HG03378 (cell line): ENCODE measurements around the gene CDCP2.

Source experiments
- ATAC-seq: cut with Tn5 transposase; IDR thresholded peaks from one replicate; pipeline ENCODE4 v1.9.1; 2021; ENCODE audit warnings: mild to moderate bottlenecking, moderate library complexity; ENCODE audit not compliant: unreplicated experiment

Gene CDCP2

DNA sequence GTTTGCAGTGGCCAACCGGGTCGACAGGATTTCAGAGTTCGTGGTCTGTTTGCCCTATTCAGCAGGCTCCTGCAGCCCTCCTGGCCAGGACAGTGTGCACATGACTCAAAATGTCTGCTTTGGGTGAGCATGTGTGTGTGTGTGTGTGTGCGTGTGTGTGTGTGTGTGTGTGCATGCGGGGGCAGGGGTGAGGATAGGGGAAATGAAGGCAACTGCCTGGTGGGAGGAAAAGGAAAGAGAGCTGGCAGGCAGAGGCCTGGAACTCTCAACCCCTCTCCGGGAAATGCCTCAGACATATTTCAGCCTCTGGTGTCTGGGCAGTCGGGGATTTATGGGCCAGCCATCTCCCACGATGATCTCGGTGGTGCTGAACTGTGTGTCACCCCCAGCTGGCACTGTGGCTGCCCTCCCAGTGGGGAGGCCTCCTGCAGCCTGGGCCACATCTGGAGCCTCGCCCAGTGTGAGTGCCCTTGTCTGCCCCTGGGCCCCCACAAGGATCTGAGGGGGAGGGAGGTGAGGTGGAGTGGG, 15.2 kb downstream of the CDCP2 start:
- no peak for ATAC-seq

DNA sequence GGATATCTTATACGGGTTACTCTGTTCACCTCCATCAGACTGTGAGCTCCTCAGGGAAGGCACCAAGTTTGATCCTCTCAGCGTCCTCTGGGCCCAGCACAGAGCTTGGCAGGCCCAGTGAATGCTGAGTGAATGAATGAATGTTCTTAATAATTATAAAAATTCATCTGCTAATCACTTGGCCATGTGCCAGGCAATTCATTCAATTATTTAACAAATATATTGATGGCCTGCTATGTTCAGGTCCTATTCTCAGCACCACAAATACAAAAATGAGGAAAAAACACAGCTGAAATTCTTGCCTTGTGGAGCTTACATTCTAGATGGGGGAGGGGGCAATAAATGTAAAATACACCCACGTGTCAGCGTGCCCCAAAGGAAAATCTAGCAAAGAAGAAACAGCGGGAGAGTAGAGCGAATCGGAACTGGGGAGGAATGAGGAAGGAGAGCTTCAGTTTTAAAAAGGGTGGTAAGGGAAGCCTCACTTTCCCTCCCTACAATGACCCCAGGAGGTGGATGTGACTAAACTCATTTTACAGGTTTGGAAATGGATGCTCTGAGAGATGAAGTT, 15.8 kb downstream of the CDCP2 start:
- no peak for ATAC-seq

DNA sequence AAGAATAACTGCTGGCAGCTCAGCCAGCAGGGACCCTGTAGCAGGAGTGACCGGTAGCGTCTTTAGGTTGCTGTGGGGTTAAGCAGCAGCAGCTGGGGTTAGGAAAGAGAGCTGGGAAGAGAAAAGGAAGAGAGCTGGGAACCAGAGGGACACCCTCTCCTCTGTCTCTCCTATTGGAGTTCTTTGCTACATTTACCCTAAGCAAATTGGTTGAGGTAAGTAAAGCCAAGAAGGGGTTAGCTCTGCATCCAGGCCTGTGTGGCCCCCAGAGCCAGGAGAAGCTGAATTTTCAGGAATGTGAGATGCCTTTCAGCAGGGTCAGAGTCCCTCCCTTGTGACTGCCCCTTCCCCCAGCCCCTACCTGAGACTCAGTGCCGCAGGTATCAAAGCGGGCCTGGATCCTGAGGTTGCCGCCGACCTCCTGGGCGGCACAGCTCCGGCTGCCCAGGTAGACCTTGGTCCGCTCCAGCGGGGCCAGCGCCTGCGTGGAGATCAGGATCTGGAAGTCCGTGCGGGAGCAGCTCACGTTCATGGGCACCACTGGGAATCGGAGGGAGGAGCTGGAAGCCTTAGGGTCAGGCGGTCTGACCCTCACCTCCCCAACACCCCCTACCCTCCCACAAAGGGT, 16.4 kb downstream of the CDCP2 start:
- no peak for ATAC-seq

DNA sequence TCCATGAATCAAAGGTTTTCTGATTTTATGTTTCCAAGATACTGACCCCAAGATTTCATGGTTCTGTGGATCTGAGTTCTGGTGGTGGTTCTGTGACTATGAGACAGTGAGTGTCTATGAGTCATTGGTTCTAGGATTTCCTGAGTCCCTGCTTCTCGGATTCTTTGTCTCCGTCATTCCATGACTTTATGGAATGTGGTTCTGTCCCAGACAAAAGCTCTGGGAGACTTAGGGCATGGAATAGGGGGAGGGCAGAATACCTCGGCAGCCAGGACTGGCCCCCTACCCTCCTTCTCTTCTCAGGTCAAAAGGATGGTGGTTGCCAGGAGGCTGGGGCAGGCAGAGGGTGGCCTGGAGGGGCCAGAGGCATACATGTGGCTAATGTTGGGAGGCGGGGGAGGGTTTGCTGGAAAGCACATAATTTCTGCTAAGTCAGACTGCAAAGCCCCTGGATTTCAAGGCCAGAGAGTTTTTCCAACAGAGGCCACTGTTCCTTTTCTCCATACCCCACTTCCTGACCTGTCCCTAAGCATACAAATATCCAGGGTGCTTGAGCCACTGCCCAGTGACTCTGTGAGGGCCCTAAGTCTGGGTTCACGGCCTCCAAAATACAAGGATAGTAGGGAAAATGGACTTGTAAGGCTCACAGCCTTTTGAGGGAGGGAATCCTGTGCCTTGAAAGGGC, 17.2 kb downstream of the CDCP2 start:
- ATAC-seq = no peak

DNA sequence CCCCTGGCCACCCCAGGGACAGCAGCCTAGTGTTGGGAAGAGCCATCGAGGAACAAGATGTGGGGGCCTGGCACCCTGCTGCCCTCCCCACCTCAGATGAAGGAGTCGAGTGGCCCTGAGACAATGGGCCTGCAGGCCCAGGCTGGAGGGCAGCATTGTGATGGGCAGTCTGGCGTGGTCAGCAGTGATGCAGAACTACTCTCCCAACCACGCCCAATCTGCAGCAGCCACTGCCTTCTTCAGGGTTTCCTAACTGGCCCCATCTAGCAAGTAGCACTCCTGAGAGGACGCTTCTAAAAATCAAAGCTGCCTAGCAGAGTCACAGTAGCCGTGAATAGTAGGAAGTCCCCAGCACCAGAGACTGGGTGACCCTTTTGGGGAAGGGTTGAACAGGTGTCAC, 18.5 kb downstream of the CDCP2 start:
- no peak for ATAC-seq

DNA sequence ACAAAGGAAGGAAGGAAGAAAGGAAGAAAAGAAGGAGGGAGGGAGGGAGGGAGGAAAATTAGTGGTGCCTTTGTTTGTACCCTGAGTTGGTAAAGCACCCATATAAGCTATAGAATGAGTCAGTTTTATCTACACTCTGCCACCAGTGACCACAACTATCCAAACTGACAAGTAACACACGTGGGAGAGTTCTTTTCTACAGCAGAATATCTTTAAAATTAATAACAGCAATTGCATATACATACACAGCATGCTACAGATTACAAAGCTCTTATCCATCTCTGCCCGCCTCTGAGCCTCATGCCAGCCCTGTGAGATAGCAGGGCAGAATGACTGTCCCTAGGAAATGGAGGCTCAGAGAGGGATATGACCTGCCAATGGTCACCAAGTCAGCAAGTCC, 20.3 kb downstream of the CDCP2 start:
- no peak for ATAC-seq

DNA sequence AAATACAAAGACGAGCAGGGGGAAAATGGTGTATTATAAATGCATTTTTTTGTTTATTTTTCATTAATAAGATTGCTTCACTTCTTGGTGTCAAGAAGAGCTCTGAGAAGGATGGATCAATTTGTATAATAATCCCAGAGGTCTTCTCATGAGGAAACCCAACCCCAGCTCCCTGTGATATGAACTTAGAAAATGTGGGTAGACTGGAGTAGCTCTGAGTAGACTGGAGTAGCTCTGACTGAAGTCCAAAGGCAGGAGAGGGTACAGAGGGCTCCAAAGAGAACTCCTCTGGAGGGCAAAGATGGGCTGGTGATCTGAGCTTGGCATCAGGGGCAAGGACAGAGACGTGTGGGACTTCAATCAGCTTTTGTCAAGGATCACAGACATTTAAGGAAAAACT, 21.4 kb downstream of the CDCP2 start:
- ATAC-seq = no peak

DNA sequence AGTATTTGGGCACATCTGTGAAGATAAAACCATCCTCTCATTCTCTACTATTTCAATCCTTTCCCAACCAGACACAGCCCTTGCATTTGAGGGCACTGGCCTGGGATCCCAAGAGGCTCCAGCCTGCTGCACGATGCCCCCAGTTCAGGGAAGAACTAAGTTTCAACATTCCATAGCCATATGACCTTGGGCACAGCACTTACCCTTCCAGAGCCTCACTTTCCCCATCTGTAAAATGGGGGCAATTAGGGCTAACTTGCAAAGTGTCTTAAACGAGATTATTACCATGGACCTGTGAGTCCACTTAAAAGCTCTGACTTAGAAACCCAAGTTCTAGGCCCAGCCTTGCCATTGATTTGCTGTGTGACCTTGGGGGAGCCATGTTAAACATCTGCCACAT, 22.9 kb downstream of the CDCP2 start:
- no peak for ATAC-seq

DNA sequence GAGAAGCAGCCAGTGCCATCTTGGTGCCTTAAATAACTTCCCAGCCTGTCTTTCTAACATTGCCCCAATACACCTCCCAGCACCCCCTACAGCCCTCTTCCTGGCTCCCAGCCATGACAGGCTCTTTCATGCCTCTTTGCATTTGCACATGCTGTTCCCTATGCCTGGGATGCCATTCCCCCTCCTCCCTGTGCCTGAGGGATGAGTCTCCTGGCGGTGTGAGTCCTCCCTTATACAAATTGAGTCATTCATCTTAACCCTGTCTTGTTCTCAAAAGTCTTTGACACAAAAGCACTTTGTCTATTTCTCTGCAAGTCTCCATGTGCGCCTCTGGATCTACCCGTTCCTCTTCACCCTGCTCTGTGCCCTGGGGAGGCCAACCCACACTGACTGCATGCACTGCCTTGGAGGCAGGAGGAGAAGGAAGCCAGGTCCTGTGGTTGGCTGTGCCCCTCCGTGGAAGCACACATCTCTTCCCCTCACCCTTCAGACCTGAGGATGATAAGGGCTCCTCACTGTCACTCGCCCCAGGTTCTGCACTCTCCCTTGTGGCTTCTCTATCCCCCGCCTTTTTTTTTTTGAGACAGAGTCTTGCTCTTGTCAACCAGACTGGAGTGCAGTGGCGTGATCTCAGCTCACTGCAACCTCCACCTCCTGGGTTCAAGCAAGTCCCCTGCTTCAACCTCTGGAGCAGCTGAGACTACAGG, 25.1 kb downstream of the CDCP2 start:
- ATAC-seq = no peak

DNA sequence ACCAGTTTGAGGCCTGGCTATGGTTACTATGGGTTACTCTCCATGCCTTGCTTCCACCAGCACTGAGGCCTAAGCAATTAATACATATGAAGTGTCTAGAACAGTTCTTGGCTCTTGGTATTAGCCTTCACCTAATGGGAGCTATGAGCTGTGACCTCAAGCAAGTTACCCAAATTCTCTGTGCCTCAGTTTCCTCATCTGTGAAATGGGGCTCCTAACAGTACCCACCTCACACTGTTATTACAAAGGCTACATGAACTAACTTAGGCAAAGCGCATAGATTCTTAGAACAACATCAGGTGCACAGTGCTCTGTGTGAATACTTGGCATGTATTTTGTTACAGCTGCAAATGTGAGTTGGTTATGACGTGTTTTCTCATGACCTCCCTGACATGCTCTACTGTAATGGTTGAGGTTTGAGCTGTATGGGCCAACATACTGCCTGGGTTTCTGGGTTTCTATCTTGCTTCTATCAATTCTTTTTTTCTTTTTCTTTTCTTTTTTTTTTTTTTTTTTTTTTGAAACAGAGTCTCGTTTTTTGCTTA, 26.5 kb downstream of the CDCP2 start:
- ATAC-seq = no peak

DNA sequence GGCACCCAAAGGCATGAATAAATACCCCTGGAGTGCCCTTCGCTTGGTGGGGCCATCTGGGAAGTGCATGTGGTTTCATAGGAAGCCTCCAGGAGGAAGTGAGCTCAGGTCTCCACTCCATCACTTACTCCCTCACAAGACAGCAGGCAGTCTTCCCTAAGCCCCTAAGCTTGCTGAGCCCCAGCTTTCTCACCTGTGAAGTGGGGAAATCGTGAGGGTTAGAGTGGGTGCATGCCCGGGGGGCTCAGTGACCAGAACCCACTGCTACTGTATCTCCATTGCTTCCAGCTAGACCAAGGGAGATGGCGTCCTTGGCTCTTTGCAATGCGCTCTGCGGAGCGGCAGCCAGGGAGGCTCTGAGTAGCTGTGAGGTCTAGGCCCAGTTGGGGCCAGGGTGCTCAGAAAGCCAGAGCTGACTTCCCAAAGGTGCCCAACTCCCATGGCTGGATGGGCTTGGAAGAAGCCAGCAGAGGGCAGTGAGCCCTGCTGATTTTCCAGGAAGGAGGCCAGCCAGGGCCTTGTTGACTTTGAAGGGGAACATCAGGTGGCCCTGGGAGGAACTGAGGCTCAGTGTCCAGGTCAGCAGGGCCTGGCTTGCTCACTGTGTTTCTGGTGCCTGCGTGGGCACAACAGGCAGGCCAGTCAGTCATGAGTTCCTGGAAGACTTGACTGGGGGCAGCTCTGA, 27.3 kb downstream of the CDCP2 start:
- ATAC-seq = no peak

DNA sequence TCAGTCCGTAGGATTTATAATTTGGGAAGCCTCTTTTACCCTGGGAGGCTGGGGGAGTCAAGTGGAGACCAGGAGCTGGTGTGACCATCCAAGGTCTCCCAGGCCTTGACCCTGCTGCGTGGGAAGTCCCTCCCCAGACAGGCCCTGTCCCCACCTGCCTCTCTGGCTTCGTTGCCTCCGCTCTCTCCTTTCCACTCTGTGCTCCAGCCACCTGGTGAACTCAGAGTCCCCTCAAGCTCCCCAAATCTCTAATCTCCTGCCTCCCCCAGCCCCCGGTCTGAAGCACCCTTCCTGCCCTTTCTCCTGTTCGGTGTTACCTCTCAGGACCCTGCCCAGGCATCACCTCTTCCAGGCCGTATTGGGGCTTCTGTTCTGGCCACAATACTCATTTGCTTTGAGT, 27.9 kb downstream of the CDCP2 start:
- ATAC-seq = no peak

DNA sequence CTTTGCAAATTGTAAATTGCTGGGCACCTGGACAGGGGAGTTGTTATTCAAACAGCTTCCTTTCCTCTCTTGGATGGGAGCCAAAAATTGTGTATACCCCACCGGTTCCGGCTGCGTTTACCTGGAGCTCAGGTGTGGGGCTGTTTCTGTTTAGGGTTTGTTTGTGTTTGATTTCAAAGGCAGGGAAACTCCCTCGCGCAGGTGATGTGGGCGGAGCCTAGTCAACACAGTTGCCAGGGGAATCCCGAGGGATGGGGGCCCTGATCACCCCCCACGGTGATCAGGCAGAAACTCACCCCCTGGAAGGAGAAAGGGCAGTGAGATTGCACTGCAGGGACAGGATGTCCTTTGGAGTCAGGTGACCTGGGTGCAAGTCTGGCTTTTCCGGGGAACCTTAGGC, 28.3 kb downstream of the CDCP2 start:
- no peak for ATAC-seq

DNA sequence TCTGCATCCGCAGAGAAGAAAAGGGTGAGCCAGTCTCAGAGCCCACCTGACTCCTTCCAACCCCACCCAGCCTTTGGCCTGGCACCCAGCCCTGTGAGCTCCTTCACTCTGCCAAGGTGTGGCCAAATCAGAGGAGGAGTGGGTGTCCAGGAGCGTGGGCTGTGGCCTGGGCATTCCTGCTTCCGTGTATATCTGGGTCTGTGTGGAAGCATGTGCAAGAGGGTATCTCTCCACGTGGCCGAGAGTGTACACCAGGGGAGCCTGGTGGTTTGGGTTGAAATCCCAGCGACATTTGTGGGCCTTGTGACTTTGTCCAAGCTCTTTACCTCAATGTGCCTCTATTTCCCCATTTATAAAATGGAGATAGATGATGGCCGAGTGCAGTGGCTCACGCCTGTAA, 29.8 kb downstream of the CDCP2 start:
- no peak for ATAC-seq

DNA sequence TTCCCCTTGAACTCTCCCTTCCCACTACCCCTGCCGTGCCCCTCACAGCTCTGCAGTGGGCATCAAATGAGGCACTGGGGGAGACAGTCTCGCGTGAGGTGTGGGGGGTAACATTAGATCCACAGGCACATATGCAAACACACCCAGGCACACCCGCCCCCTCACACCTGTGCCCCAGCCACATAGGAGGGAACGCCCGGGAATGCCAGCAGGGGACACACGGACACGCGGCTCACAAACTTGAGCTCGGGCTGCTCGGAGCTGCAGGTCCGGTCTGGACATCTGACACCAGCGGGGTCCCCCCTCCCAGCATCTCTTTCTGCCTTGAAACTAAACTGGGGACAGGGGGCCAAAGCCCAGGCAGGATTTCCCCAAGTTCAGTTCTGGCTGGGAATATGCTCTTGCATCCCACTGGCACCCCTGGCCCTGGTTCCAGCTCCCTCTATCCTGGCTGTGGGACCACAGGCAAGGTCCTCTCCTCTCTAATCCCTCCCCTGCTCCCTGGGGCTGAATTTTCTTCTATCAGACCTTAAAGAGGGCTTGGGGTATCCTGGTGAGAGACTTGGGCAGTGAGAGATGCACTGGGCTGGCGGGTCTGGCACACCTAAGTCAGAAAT, 30.6 kb downstream of the CDCP2 start:
- no peak for ATAC-seq

DNA sequence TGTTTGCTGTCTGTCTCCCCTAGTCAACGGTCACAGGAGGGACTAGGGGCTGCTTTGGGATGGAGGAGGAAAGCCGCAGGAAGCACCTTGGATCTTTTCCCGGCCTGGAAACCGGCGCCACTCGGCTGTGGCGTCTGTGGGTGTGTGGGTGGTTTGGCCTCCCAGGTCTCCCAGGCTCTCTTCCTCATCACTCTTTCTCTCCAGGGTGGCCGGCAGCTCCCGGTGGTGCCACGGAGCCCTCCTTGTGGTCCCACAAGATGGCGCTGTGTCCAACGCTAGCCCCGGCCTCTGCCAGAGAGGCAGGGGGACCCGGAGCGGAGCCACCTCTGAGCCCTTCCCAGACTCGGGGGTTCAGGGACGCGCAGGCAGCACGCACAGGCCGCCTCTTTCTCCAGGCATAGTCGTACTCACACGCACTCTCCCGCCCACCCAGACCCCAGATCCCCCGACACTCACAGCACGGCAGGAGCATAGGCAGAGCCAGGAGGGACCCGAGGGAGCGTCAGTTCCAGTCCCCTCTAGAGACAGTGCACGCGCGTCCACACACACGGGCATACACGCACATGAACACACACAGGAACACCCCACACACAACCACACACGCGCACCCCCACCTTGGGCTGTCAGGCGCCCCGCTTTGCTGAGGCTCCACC, 31.2 kb downstream of the CDCP2 start:
- no peak for ATAC-seq

DNA sequence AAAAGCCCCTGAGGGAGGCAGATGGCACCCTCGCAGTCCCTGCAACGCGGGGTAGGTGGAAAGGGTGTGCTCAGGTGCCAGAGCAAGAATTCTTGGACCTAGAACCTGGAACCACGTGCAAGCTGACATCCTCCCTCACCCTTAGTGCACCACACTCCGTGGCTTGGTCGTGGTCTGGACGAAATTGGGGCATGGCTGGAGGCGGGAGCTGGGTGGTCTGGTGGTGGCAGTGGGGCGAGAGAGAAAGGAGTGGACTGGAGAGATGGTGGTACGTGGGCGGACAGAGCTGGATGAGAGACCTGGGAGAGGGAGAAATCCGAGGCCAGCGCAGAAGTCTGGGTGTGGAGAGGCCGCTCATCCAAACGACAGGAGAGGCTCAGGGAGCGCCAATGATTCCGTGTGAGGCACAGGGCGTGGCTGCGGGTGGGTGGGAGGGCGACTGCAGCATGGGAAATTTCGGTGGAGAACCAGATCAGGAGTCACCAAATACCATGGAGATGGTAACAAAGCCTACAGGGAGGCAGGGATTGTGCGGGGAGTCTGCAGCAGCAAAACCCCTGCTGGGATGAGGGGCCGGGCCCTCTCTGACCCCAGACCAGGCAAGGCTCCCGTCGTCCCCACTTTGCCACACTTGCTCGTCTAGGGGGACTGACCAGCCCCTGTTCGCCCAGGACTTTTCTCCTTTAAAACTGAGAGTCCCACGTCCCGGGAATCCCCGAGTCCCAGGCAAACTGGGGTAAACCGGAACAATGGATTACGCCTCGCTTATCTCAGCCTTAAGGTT, 31.9 kb downstream of the CDCP2 start:
- no peak for ATAC-seq

DNA sequence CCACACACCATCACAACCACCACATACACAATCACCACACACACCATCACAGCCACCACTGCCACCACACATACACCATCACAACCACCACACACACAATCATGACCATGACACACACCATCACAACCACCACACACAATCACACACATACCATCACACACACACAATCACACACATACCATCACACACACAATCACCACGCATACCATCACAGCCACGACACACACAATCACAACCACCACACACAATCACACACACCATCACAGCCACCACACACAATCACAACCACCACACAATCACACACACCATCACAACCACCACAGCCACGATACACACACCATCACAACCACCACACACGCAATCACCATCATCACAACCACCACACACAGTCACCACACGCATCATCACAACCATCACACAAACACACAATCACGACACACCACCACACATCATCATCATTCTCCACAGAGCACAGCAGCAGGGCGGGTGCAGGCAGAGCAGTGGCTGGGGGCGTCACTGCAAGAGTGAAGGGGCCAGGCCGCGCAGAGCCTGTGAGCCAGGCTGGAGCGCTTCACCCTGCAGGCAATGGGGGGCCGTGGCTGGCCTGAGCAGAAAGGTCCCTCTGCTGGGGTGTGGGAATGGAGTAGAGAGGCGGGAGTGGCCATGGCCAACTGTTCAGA, 32.6 kb downstream of the CDCP2 start:
- ATAC-seq = no peak

DNA sequence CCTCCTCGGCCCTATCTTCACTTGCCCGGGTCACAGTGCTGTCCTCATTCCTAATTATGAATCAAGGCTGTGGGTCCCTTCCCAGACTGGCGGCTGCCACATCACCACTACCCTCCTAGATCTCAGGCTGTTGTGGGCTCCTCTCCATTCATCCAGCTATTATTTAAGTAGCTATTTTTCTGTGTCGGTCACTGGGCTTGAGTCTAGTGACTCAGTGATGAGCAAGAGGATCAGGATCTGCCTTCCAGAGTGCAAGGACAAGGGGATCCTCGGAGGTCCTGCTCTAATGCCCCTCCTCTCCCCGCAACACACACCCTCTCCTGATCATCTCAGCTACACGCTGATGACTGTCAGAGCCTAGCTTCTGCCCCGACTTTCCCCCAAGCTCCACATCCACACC, 34.1 kb downstream of the CDCP2 start:
- ATAC-seq = no peak
